DMS 273 (cell line): ENCODE results near the gene DOCK11.
"Not testable (repeated sequence)": the region's sequence is repeated elsewhere in the genome, so short reads cannot be mapped to it uniquely, and the experiment has no call there.

Source experiments
- DNase-seq: peaks from one replicate; lab custom pipeline; 2025; ENCODE audit not compliant: unreplicated experiment; lab: John Stamatoyannopoulos, UW

DOCK11 gene

GRCh38 chrX:118682258-118683014 is 186.8 kb downstream of the DOCK11 start:
- no peak for DNase-seq

- DNase-seq, result no peak
Measured at GRCh38 chrX:118685393-118685792, 189.8 kb downstream of the DOCK11 start.

GRCh38 chrX:118688935-118689334 is 193.3 kb downstream of the DOCK11 start:
- DNase-seq, result no peak

- DNase-seq, result no peak
Measured at GRCh38 chrX:118693843-118694242, 198.2 kb downstream of the DOCK11 start.

- no peak for DNase-seq
Measured at GRCh38 chrX:118694638-118695037, 199.0 kb downstream of the DOCK11 start.

- DNase-seq, result no peak
Measured at GRCh38 chrX:118698516-118699170, 203.0 kb downstream of the DOCK11 start.

- DNase-seq, result no peak
Measured at GRCh38 chrX:118702741-118703140, 207.1 kb downstream of the DOCK11 start.

GRCh38 chrX:118706681-118707080 is 211.1 kb downstream of the DOCK11 start:
- DNase-seq, result no peak

GRCh38 chrX:118714521-118714920 is 218.9 kb downstream of the DOCK11 start:
- no peak for DNase-seq

- DNase-seq, result not testable (repeated sequence)
Measured at GRCh38 chrX:118715917-118716316, 220.3 kb downstream of the DOCK11 start.

- DNase-seq, result not testable (repeated sequence)
Measured at GRCh38 chrX:118716833-118717232, 221.2 kb downstream of the DOCK11 start.

- DNase-seq, result no peak
Measured at GRCh38 chrX:118717678-118718391, 222.2 kb downstream of the DOCK11 start.

GRCh38 chrX:118718737-118719136 is 223.1 kb downstream of the DOCK11 start:
- DNase-seq, result no peak

- no peak for DNase-seq
Measured at GRCh38 chrX:118720058-118720707, 224.6 kb downstream of the DOCK11 start.

- peak; percentile 18 for DNase-seq
Measured at GRCh38 chrX:118723376-118723775, 227.8 kb downstream of the DOCK11 start.

GRCh38 chrX:118724365-118724764 is 228.8 kb downstream of the DOCK11 start:
- DNase-seq, result no peak

GRCh38 chrX:118724775-118725174 is 229.2 kb downstream of the DOCK11 start:
- DNase-seq, result no peak

- DNase-seq, result no peak
Measured at GRCh38 chrX:118726396-118726795, 230.8 kb downstream of the DOCK11 start.

GRCh38 chrX:118726887-118727685 is 231.5 kb downstream of the DOCK11 start, which contains the start of gene IL13RA1:
IL13RA1 (plus strand) TSS chrX:118727606; CDS start chrX:118727639, 33 bp downstream.
- peak; percentile 95 for DNase-seq

GRCh38 chrX:118727686-118728339 is 232.2 kb downstream of the DOCK11 start:
- peak; percentile 49 for DNase-seq
